ENCODE results near the gene P2RY8. TPM values are rescaled to one million over a fixed set of nuclear protein-coding genes. Genes with fewer than 3 reads are reported as not detected.
"Not testable (repeated sequence)": the region's sequence is repeated elsewhere in the genome, so short reads cannot be mapped to it uniquely, and the experiment has no call there.

P2RY8 gene
- total RNA-seq, 1 donor from 2014 or later, result not detected

DNA sequence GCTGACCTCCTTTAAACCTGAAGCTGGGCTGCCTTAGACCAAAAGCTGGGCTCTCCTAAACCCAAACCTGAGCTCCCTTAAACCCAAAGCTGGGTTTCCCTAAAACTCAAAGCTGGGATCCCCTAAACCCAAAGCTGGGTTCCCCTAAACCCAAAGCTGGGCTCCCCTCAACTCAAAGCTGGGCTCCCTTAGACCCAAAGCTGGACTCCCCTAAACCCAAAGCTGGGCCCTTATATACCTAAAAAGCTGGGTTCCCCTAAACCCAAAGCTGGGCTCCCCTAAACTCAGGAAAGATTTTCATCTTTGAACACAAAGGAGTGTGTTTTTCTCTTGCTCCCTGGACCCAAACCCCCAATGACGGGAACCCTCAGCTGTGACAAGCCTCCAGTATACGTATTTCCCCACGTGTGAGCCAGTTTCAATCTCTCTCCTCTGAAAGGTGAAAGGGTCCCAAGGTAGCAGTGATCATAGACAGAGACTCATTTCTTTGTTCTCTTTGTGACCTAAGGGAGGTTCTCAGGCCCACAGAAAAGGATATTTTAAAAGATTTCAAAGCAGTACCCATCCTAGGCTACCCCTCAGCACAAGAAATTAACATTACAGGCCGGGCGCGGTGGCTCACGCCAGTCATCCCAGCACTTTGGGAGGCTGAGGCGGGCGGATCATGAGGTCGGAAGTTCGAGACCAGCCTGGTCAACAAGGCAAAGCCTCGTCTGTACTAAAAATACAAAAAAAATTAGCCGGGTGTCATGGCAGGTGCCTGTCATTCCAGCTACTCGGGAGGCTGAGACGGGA is 52.9 kb downstream of the P2RY8 start:
- TF ChIP-seq, protein P1, sequence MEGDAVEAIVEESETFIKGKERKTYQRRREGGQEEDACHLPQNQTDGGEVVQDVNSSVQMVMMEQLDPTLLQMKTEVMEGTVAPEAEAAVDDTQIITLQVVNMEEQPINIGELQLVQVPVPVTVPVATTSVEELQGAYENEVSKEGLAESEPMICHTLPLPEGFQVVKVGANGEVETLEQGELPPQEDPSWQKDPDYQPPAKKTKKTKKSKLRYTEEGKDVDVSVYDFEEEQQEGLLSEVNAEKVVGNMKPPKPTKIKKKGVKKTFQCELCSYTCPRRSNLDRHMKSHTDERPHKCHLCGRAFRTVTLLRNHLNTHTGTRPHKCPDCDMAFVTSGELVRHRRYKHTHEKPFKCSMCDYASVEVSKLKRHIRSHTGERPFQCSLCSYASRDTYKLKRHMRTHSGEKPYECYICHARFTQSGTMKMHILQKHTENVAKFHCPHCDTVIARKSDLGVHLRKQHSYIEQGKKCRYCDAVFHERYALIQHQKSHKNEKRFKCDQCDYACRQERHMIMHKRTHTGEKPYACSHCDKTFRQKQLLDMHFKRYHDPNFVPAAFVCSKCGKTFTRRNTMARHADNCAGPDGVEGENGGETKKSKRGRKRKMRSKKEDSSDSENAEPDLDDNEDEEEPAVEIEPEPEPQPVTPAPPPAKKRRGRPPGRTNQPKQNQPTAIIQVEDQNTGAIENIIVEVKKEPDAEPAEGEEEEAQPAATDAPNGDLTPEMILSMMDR (IDR thresholded peaks at IDR 0.05; ENCODE audit: insufficient read depth, low read length, severe bottlenecking), result no peak
- no peaks in the 10 kb centered on the region for H3K36me3 ChIP-seq (ENCODE audit: control insufficient read depth, insufficient read depth, low read length)
- H3K27me3 ChIP-seq (ENCODE audit: control insufficient read depth, insufficient read depth, low read length), result no peaks in the 10 kb centered on the region
- FAIRE-seq (peak; percentile 88), DNase-seq (ENCODE audit: low read depth) (no peak)
- no peak overlapping the region for H3K4me3 ChIP-seq (ENCODE audit: low read depth, low read length)

- FAIRE-seq; H3K27me3 ChIP-seq (ENCODE audit: control insufficient read depth, insufficient read depth, low read length); H3K4me3 ChIP-seq (ENCODE audit: low read depth, low read length); H3K36me3 ChIP-seq (ENCODE audit: control insufficient read depth, insufficient read depth, low read length); DNase-seq (ENCODE audit: low read depth): not testable (repeated sequence)
Measured at GRCh38 chrX:1482530-1482928, 54.5 kb downstream of the P2RY8 start.

- H3K36me3 ChIP-seq (ENCODE audit: control insufficient read depth, insufficient read depth, low read length), result no peaks in the 10 kb centered on the region
- DNase-seq (ENCODE audit: low read depth), result peak; percentile 34
- TF ChIP-seq, protein P1 (IDR thresholded peaks at IDR 0.05; ENCODE audit: insufficient read depth, low read length, severe bottlenecking), result no peak
- peak overlapping the region; percentile 10 for H3K4me3 ChIP-seq (ENCODE audit: low read depth, low read length)
- H3K27me3 ChIP-seq (ENCODE audit: control insufficient read depth, insufficient read depth, low read length), result no peaks in the 10 kb centered on the region
- no peak for FAIRE-seq
Measured at GRCh38 chrX:1481636-1482529, 55.1 kb downstream of the P2RY8 start.

DNA sequence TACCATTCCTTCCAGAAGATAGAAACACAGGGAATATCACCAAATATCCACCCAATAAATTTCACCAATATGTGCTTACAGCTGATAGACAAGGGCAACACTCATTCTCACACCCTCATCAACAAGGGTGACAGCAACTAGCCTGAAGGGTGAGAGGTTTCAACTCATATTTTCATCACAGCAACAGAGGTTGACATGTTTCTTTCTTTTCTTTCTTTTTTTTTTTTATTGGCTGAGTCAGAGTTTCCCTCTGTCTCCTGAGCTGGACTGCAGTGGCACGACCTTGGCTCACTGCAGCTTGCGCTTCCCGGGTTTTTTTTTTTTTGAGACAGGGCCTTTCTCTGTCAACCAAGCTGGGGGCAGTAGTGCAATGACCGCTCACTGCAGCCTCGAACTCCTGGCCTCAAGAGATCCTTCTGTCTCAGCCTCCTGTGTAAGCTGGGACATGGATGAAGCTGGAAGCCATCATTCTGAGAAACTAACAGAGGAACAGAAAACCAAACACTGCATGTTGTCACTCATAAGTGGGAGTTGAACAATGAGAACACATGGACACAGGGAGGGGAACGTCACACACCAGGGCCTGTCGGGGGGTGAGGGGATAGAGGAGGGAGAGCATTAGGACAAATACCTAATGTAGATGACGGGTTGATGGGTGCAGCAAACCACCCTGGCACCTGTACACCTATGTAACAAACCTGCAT is 56.8 kb downstream of the P2RY8 start:
- no peaks in the 10 kb centered on the region for H3K27me3 ChIP-seq (ENCODE audit: control insufficient read depth, insufficient read depth, low read length)
- no peak overlapping the region for H3K4me3 ChIP-seq (ENCODE audit: low read depth, low read length)
- TF ChIP-seq, protein P1 (IDR thresholded peaks at IDR 0.05; ENCODE audit: insufficient read depth, low read length, severe bottlenecking), result no peak
- FAIRE-seq (no peak), DNase-seq (ENCODE audit: low read depth) (no peak)
- H3K36me3 ChIP-seq (ENCODE audit: control insufficient read depth, insufficient read depth, low read length), result no peaks in the 10 kb centered on the region

GRCh38 chrX:1477801-1478458 is 59.1 kb downstream of the P2RY8 start:
- no peak for DNase-seq (ENCODE audit: low read depth)
- Histone ChIP-seq H3K36me3 (ENCODE audit: control insufficient read depth, insufficient read depth, low read length) (no peaks in the 10 kb centered on the region), H3K27me3 (ENCODE audit: control insufficient read depth, insufficient read depth, low read length) (no peaks in the 10 kb centered on the region), H3K4me3 (ENCODE audit: low read depth, low read length) (no peak overlapping the region)
- FAIRE-seq, result no peak
- TF ChIP-seq, protein P1 (IDR thresholded peaks at IDR 0.05; ENCODE audit: insufficient read depth, low read length, severe bottlenecking), result no peak
